Measurements from ENCODE around the gene IL1B.

DNA sequence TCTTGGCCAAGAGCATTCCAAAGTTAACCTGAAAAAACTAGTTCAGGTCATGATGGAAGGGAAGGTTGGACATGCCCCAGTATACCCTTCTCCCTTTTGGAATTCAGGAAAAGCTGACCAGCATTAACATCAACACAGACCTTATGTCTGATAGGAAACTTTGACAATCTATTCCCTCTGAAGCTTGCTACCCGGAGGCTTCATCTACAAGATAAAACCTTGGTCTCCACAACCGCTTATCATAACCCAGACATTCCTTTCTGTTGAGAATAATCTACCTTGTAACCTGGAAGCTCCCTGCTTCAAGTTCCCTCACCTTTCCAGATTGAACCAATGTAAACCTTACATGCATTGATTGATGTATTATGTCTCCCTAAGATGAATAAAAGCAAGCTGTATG lies 49.7 kb upstream of the IL1B start:
- TF ChIP-seq CTCF (IDR thresholded peaks at IDR 0.05; ENCODE audit: insufficient read depth, low read length, poor library complexity, severe bottlenecking) (no peak), EZH2phosphoT487 (conservative IDR thresholded peaks at IDR 0.05; ENCODE audit: low read length) (no peak)
